GM12872 (cell line): ENCODE results near the gene ZNF282.

Experiments
- TF ChIP-seq, protein P1 (sequence below): IDR thresholded peaks from 3 replicates; pipeline ENCODE4 v1.5.1; 2011; ENCODE audit warnings: low read depth, mild to moderate bottlenecking, low read length, moderate library complexity; ENCODE audit not compliant: insufficient read depth

ZNF282 gene

DNA sequence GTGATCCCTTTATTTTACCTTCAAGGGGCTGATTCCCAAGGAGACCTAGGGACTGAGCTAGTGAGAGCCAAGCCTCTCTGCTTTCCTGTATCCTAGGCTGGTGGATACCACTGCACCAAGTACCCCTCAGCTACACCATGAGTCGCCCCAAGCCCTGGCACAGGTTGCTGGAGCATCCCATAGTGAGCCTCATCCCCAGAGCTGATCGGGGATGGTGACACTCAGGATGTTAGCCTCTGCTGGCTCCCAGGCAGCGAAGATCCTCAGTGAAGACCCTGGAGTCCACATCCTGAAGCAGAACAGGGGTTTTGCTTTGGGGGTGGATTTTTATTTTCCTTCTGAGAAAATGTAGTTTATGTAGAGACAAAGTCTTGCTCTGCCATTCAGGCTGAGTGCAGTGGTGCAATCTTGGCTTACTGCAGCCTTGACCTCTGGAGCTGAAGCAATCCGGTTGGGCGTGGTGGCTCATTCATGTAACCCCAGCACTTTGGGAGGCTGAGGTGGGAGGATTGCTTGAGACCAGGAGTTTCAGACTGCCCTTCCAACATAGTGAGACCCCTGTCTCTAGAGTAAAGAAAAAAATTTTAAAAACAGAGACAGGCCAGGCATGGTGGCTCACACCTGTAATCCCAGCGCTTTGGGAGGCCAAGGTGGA is 31.6 kb downstream of the ZNF282 start:
- TF ChIP-seq, protein P1, sequence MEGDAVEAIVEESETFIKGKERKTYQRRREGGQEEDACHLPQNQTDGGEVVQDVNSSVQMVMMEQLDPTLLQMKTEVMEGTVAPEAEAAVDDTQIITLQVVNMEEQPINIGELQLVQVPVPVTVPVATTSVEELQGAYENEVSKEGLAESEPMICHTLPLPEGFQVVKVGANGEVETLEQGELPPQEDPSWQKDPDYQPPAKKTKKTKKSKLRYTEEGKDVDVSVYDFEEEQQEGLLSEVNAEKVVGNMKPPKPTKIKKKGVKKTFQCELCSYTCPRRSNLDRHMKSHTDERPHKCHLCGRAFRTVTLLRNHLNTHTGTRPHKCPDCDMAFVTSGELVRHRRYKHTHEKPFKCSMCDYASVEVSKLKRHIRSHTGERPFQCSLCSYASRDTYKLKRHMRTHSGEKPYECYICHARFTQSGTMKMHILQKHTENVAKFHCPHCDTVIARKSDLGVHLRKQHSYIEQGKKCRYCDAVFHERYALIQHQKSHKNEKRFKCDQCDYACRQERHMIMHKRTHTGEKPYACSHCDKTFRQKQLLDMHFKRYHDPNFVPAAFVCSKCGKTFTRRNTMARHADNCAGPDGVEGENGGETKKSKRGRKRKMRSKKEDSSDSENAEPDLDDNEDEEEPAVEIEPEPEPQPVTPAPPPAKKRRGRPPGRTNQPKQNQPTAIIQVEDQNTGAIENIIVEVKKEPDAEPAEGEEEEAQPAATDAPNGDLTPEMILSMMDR, result no peak

GRCh38 chr7:149228831-149229471 is 33.6 kb downstream of the ZNF282 start:
- TF ChIP-seq, protein P1, result no peak

- TF ChIP-seq, protein P1, result no peak
Measured at GRCh38 chr7:149229526-149229925, 34.2 kb downstream of the ZNF282 start.

DNA sequence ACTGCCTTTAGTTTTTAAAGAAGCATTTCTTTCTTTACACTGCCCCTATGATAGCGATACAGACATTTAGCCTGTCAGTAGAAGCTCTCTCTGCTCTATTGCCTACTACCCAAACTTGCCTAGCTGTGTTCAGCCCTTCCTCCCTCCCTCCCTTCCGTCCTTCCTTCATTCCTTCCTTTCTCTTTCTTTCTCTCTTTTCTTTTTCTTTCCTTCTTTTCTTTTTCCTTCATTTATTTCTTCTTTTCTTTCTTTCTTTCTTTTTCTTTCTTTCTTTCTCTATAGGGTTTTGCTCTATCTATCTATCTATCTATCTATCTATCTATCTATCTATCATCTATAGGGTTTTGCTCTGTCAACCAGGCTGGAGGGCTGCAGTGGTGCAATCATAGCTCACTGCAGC is 37.0 kb downstream of the ZNF282 start:
- TF ChIP-seq, protein P1, result no peak

DNA sequence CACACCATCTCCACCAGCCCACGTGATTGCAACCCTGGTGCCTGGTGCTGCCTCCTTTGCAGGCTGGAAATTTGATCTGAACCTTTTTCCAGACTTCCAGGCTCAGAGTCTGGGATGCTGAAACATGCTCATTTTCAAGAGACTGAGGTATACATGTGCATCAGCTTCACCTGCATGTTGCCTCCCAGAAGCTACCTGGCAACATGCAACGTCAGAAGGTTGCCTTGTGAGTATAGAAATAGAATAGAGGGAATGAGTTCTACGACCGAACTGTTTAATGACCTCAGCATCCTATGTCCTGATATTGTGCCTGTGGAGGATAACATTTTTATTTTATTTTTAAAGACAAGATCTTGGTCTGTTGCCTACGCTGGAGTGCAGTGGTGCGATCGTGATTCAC is 42.2 kb downstream of the ZNF282 start:
- TF ChIP-seq, protein P1, result no peak

DNA sequence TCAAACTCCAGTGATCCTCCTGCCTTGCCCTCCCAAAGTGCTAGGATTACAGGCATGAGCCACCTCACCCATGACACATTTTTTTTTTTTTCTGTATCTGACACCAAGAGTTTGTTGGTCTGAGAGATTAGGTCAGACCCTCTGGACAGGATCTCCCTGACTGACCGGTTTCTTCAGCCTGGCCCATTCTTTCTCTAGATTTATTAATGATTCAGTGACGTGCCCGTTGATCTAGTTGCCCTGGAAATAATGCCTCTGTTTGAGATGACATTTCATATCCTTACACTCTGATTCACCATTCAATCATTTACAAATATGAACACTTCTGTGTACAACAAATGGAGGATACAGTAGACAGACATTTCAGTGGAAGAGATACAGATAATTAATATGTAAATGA is 42.7 kb downstream of the ZNF282 start:
- TF ChIP-seq, protein P1, result no peak

DNA sequence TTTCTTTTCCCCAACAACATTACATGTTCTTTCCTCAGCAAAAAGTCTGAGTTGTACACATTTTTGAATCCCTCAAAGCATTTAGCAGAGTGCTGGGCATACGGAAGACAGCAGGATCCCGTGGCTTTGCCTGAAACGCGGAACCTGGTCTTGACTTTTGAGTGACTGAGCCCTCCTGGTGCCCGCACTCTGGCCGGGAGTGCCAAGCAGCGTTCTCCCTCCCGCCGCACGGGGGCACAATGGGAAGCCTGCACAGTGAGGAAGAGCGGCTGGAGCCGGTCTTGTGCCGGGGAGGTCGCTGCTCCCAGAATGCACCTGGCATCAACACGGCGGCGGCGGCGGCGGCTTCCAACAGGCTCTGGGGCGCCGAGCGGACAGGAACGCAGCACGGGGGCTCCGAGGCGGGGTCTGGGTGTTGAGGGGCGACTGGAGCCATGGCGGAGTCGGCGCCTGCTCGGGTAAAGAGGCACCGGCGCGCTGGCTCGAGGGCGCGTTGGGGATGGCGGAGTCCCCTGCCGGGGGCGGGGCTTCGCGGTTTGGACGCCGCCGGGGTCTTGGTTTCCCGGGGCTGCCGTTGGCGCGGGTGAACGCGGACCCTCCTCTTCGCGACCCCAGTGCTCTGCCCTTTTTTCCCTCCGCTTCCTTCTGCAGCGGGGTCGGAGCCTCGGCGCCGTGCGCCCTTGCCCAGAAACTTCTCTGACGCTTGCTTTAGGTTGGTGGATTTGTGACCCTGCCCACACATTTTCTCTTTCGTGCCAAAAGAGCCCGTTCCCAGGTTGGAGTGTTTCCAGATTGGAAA is 44.2 kb downstream of the ZNF282 start, which contains the start of gene ZNF212:
Gene ZNF212, plus strand, starts transcription at position 307 of the 799 bp plus-strand sequence. Its CDS starts 128 bp downstream, at position 435.
- TF ChIP-seq, protein P1, result peak; percentile 85
